HG02973 (cell line): ENCODE data around the gene CNMD.

Experiments
- ATAC-seq: cut with Tn5 transposase; IDR thresholded peaks from one replicate; pipeline ENCODE4 v1.9.1; 2021; ENCODE audit warnings: moderate library complexity; ENCODE audit not compliant: unreplicated experiment

CNMD gene

GRCh38 chr13:52739468-52740071, at the start of gene CNMD:
Gene CNMD (minus strand): TSS chr13:52739820. CDS start chr13:52739701, 119 bp downstream.
- no peak for ATAC-seq

GRCh38 chr13:52788011-52788410, 48.4 kb upstream of the CNMD start:
- no peak for ATAC-seq

GRCh38 chr13:52787235-52787634, 47.6 kb upstream of the CNMD start:
- ATAC-seq = no peak

- ATAC-seq = no peak
Measured at GRCh38 chr13:52786766-52787165, 47.1 kb upstream of the CNMD start.

- no peak for ATAC-seq
Measured at GRCh38 chr13:52785739-52786138, 46.1 kb upstream of the CNMD start.

- ATAC-seq = no peak
Measured at GRCh38 chr13:52784591-52785340, 45.1 kb upstream of the CNMD start.

GRCh38 chr13:52783943-52784342, 44.3 kb upstream of the CNMD start:
- ATAC-seq = no peak

GRCh38 chr13:52782471-52783448, 43.1 kb upstream of the CNMD start:
- ATAC-seq = no peak

GRCh38 chr13:52780611-52781010, 41.0 kb upstream of the CNMD start:
- no peak for ATAC-seq

- no peak for ATAC-seq
Measured at GRCh38 chr13:52780092-52780491, 40.5 kb upstream of the CNMD start.

GRCh38 chr13:52779103-52779502, 39.5 kb upstream of the CNMD start:
- ATAC-seq = no peak

- ATAC-seq = no peak
Measured at GRCh38 chr13:52776726-52777125, 37.1 kb upstream of the CNMD start.

GRCh38 chr13:52775511-52775910, 35.9 kb upstream of the CNMD start:
- ATAC-seq = no peak

- no peak for ATAC-seq
Measured at GRCh38 chr13:52767949-52768516, 28.4 kb upstream of the CNMD start.

GRCh38 chr13:52765611-52766390, 26.2 kb upstream of the CNMD start:
- no peak for ATAC-seq

GRCh38 chr13:52760077-52760476, 20.5 kb upstream of the CNMD start:
- ATAC-seq = no peak

GRCh38 chr13:52758114-52758513, 18.5 kb upstream of the CNMD start:
- ATAC-seq = no peak

- no peak for ATAC-seq
Measured at GRCh38 chr13:52751196-52751595, 11.6 kb upstream of the CNMD start.

GRCh38 chr13:52750713-52751112, 11.1 kb upstream of the CNMD start:
- ATAC-seq = no peak

- ATAC-seq = no peak
Measured at GRCh38 chr13:52749419-52749818, 9.8 kb upstream of the CNMD start.
